COR-L47 (cell line): Measurements from ENCODE around the gene SF3B3.
"Not testable (repeated sequence)": the region's sequence is repeated elsewhere in the genome, so short reads cannot be mapped to it uniquely, and the experiment has no call there.

Experiments used
- DNase-seq: peaks from one replicate; lab custom pipeline; 2025; lab: John Stamatoyannopoulos, UW

The SF3B3 gene

DNA sequence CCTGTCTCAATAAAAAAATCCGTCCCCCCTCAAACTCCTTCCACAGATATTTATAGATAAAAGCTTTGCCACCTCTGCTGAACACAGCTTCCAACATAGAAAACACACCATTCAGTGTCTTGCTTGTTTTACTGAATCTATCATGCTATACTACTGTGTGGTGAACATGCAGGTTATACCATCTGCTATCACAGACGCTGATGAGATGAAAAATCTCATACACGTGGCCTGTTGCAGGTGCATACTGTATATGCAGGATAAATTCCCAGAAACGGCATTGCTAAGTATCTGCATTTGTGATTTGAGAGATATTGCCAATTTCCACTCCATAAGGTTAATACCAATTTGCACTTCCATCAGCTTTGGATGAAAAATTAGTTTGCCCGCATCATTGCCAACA lies 92.3 kb downstream of the SF3B3 start:
- no peak for DNase-seq

DNA sequence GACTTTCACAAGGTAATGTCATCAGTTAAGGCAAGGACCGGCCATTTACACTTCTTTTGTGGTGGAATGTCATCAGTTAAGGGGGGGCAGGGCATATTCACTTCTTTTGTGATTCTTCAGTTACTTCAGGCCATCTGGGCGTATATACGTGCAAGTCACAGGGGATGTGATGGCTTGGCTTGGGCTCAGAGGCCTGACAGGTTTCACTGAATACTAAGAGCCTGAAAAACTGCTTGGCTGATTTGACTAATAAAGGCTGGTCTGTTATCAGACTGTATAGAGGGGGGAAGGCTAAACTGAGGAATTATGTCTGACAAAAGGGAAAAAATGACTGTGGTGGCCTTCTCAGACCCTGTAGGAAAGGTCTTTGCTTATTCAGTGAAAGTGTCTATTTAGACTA lies 98.2 kb downstream of the SF3B3 start:
- not testable (repeated sequence) for DNase-seq
